ENCODE results near the gene TM2D1.

TM2D1 gene

DNA sequence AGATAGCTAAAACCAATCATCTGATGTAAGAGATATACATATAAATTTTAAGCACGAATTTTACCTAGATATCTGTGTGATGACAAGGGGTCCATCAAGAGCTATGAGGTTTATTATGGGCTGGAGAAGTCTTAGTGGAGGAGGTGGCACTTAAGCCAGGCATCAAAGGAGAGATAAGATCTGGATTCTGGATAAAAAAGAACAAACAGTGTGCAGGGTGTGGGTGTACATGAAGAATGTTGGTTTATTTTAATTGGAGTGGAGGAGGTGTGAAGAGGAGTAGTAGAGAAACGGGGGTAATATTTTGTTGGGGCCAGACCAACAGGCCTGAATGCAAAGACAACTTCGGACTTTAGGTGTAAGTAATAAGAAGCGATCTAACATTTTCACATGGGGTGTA lies 80.6 kb downstream of the TM2D1 start:
- DNase-seq (ENCODE audit: low read depth) = no peak

DNA sequence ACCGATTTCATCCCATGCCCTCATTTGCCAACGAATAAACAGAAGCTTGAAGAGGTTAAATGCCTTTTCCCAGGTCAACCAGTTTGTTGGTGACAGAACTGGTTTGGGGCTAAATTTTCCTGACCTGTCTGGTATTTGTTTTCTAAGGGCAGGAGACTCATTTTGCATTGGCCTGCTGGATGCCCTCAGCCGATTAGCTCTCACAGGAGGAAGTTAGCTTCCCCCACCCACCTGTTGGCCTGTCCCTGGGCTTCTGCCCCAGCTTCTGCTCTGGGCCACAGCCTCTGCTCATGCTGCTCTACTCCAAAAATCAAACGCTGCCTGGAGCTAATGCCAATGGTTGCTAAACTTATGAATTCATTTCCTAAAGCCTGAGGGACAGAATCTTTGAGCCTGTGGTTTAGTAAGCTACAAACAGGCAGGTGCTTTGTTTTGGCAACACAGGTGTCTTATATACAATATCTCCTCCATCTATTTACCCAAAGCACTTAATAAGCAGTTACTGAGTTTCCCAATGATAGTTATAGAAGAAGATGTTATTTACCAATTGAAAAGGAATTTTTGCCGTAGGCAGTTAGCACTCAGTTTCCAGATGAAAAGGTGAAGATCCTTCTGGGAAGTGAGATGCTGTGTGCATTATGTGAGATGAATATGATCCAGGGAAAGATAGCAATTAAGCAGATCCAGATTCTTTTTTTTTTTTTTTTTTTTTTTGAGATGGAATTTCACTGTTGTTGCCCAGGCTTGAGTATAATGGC lies 82.3 kb downstream of the TM2D1 start:
- DNase-seq (ENCODE audit: low read depth) = no peak

GRCh38 chr1:61641578-61642336 lies 83.2 kb downstream of the TM2D1 start:
- peak; percentile 52 for DNase-seq (ENCODE audit: low read depth)

DNA sequence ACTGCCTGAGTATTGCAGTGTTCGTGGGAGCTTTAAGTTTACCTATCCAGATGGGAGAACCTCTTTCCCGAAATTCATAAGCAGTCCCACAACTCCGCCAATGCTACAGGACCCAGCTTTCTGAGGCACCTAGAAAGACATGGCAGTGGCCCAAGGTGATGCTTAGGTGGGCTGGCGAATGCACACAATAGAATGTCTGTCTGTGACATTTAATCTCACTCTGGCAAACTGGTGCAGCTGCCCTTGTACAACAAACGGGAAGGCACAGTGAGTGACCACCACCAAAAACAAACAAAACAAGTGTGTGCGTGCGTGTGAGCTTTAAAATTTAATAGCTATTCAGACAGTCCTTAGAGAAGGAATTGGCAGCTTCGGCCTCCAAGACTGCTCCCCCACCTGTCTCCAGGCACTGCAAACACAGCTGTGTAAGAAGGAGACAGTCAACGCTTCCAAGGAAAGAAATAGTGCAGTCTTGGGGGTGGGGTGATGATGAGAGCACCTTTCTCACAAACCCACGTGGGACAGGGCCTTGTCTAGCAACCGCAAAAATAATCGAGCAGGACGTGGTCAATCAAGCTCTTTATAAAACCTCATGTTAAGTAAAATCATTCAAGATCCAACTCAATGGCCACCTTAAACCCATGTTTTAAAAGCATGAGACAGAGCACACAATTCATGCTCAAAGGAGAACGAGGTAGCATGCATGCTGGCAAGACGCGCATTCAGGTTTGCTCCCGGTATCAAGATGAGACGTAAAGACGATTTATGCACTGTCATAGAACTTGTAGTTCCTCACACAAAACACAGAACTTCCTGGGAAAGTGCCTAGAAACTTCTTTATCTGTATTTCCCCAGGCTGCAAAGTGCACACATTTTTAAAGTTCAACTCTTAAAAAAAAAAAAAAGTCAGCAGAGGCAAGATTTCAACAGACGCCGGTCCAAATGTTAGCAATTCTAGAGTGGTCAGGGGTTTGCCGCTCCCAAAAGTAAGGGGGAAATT lies 84.1 kb downstream of the TM2D1 start:
- no peak for DNase-seq (ENCODE audit: low read depth)

DNA sequence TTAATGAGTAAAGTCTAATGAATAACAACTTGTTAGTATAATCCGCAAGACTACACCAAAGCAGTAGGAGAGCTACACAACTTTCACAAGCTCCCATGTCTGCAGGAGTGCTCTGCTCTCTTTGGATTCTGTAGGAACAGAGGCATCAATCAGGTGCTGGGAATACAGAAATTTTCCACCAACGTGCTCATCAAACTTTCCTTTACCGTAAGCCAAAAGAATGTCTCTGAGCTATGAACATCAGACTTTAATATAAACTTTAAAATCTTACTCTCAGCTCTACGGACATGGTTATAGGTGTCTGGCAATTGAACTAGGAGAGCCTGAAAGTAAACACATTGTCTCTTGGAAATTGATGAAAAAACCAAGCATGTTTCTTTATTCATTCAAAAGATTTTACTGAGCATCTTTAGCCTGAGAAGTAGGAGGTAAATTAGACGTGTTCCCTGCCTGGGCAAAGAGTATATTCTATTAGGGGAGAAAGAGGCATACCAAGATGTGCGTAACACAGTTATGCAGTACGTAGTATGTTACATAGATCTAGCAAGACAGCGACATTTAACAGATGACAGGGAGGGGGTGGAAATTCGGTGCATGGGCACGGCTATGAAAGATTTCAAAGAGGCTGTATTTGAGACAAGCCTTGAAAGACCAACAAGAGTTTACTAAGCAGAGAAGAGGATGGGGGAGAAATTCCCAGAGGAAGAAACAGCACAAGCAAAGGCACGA lies 85.2 kb downstream of the TM2D1 start:
- no peak for DNase-seq (ENCODE audit: low read depth)

DNA sequence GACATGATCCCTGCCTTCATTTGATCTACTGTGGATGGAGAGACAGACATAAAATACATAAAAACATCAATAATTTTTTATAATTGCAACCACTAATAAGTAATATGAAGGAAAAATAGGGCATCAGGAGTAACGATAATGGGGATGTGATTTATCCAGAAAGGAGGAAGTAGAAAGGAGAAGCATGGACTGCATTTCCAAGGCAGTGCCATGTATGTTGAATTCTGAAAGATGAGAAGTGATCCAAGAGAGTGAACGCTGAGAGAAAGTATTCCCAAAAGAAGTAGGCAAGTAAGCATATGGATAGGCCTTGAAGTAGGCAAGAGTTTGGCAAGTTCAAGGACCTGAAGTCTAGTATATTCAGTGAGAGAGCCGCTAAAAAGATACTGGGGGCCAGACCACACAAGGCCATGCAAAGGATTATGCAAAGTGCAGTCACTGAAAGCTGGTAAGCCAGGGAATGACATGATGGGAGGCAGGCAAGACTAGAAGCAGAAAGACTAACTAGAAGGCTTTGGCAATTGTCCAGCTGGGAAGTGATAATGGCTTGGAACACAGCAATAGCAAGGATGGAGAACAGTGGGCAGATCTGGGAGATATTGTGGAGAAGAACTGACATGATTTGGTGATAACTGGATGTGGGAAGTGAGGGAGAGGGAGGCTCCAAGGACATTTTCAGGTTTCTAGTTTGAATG lies 85.9 kb downstream of the TM2D1 start:
- DNase-seq (ENCODE audit: low read depth) = no peak

DNA sequence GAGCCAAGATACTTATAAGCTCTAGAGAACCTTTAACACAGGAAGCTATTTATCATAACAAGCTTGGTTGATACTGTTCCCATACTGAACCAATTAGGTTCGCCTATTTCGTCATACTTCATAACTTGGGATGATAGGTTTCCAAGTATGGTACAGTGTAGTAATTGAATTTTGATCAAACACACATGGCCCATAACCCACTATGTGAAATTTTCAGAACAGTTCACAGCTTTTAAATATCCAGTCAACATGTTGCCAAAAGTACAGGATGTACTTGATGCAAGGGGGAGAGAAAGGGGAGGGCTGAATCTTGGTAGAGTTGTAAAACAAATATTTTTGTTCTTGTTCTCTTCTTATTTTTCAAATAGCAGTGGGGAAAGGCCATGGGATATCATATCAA lies 86.6 kb downstream of the TM2D1 start:
- DNase-seq (ENCODE audit: low read depth) = no peak

DNA sequence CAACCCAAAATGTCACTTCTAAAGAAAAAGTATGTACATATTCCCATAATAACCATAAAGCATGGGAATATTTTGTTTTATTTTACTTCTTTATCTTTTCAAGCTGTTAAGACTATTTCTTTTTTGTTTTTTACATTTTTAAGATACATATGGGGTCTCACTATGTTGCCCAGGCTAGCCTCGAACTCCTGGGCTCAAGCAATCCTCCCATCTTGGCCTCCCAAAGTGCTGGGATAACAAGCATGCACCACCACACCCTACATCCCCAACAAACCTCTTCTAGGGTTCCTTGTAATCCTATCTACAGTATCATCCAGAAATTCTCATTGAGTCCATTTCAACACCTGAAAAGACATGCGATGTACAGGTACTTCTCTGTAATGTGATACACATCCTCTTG lies 87.5 kb downstream of the TM2D1 start:
- DNase-seq (ENCODE audit: low read depth) = no peak

GRCh38 chr1:61636814-61637213 lies 88.1 kb downstream of the TM2D1 start:
- no peak for DNase-seq (ENCODE audit: low read depth)

DNA sequence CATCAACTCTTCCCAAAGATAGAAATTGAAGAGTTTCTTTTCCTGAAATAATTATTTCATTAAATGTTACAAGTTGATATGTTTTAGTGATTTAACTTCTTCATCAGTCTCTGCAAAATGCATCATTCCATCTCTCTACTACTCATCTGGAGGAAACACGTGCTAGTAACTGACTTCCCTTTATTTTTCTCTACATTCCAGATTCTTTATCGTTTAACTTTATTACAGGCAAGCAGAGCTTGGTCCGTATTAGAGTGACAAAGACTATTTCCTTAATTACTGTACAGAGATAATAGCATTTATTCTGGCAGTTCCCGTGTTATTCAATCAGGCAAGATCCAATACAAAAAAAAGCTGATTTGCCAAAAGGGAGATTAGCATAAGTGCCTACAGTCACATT lies 88.6 kb downstream of the TM2D1 start:
- DNase-seq (ENCODE audit: low read depth) = no peak

DNA sequence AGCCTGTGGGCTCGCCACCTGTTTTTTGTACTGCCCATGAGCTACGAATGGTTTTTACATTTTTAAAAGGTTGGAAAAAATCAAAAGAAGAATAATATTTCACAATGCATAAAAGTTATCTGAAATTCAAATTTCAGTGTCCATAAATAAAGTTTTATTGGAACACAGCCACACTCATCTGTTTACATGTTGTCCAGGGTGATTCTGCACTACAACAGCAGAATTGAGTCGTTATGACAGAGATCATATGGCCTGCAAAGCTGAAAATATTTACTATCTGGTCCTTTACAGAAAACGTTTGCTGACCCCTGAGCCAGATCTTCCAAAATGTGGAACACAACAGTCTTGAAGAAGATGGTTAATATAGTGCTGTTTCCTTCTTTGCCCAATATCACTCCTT lies 89.4 kb downstream of the TM2D1 start:
- DNase-seq (ENCODE audit: low read depth) = no peak

- no peak for DNase-seq (ENCODE audit: low read depth)
Observed at GRCh38 chr1:61631436-61631835, 93.5 kb downstream of the TM2D1 start.

Measured in activated T-cell treated with anti-CD3 and anti-CD28 coated beads for 24 hours (primary cell).